IPS DF 4.7 (cell line): Measurements from ENCODE around the gene CTAGE9.

Experiments used
- DNase-seq: peaks from one replicate; pipeline ENCODE4 v3.0.0-alpha.2; 2013; ENCODE audit warnings: low spot score; ENCODE audit errors: extremely low read depth

CTAGE9 gene

GRCh38 chr6:131669891-131670290, 40.9 kb downstream of the CTAGE9 start:
- no peak for DNase-seq

- DNase-seq = no peak
Observed at GRCh38 chr6:131663578-131664165, 47.1 kb downstream of the CTAGE9 start.

- no peak for DNase-seq
Observed at GRCh38 chr6:131660195-131660594, 50.6 kb downstream of the CTAGE9 start.
